ENCODE results near the gene TMEM59.
"Not testable (repeated sequence)": the region's sequence is repeated elsewhere in the genome, so short reads cannot be mapped to it uniquely, and the experiment has no call there.

Gene TMEM59

GRCh38 chr1:54052431-54052933, 522 bp downstream of the TMEM59 start:
- peak; percentile 15 to 81 (median 67) for DNase-seq

- DNase-seq = peak; percentile 15 to 81 (median 64)
Measured at GRCh38 chr1:54051933-54052430, 1.0 kb downstream of the TMEM59 start.

GRCh38 chr1:54050435-54050834, 2.6 kb downstream of the TMEM59 start:
- not testable (repeated sequence) for DNase-seq

GRCh38 chr1:54047384-54048305, 5.4 kb downstream of the TMEM59 start:
- no peak for DNase-seq

GRCh38 chr1:54046671-54047383, 6.2 kb downstream of the TMEM59 start:
- peak in 2 of 3 experiments; percentile 30 to 81 for DNase-seq

GRCh38 chr1:54045496-54045895, 7.5 kb downstream of the TMEM59 start:
- DNase-seq = peak in 1 of 3 experiments; percentile 26

GRCh38 chr1:54041806-54042205, 11.2 kb downstream of the TMEM59 start:
- DNase-seq = no peak

- DNase-seq = peak in 1 of 3 experiments; percentile 4
Measured at GRCh38 chr1:54037476-54037875, 15.5 kb downstream of the TMEM59 start.

GRCh38 chr1:54028306-54029251, 24.4 kb downstream of the TMEM59 start:
- DNase-seq = peak in 1 of 3 experiments; percentile 16

GRCh38 chr1:54027848-54028247, 25.2 kb downstream of the TMEM59 start:
- peak in 2 of 3 experiments; percentile 19 to 38 for DNase-seq

- DNase-seq = not testable (repeated sequence)
Measured at GRCh38 chr1:54024811-54025210, 28.2 kb downstream of the TMEM59 start.

- DNase-seq = no peak
Measured at GRCh38 chr1:54024358-54024757, 28.6 kb downstream of the TMEM59 start.

GRCh38 chr1:54019562-54020176, 33.3 kb downstream of the TMEM59 start:
- DNase-seq = not testable (repeated sequence)

GRCh38 chr1:54018635-54019034, 34.4 kb downstream of the TMEM59 start:
- no peak for DNase-seq

- no peak for DNase-seq
Measured at GRCh38 chr1:54017979-54018378, 35.0 kb downstream of the TMEM59 start, which contains the start of gene LDLRAD1. Gene LDLRAD1 (minus strand): TSS chr1:54018186. CDS start chr1:54018112, 74 bp downstream.

- peak in 2 of 3 experiments; percentile 54 to 69 for DNase-seq
Measured at GRCh38 chr1:54016343-54017282, 36.4 kb downstream of the TMEM59 start.

- DNase-seq = peak in 1 of 3 experiments; percentile 26
Measured at GRCh38 chr1:54014009-54014629, 38.9 kb downstream of the TMEM59 start.

GRCh38 chr1:54013393-54014008, 39.5 kb downstream of the TMEM59 start:
- DNase-seq = no peak

- DNase-seq = no peak
Measured at GRCh38 chr1:54012863-54013262, 40.1 kb downstream of the TMEM59 start.

- DNase-seq = no peak
Measured at GRCh38 chr1:54012008-54012325, 41.0 kb downstream of the TMEM59 start.
